HG02884 (cell line): Measurements from ENCODE around the gene IL1RAPL2.

ENCODE experiments used
- ATAC-seq: cut with Tn5 transposase; IDR thresholded peaks from one replicate; pipeline ENCODE4 v1.9.1; 2021; ENCODE audit warnings: mild to moderate bottlenecking, moderate library complexity; ENCODE audit not compliant: unreplicated experiment

Gene IL1RAPL2

GRCh38 chrX:105543283-105543682 lies 977.3 kb downstream of the IL1RAPL2 start:
- ATAC-seq, result no peak

DNA sequence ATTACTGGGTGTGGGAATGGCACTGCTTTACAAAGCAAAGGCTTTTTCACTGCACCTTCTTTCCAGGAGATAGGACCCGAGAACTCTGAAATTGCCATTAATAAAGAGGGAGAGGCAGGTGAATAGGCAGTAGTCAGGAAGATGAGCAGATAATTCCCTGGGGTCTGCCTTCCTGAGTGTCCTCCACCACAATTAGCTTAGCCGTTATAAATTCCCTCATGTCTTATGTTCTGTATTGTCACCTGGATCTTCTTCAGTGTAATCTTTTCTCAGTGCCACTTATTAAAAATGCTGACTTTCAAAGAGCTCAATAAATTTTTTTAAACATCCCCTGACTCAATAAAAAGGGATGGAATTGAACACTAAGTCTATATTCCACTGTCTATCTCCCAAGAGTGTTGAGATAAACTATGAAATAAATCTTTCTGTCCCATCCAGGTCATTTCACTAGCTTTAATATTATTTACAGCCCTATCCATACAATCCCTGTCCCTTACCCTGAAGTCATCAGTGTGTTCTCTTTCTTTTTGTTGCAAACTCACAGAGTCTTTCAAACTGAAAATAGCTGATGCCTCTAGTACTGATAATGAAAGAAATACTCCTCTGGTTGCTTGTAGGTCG lies 984.2 kb downstream of the IL1RAPL2 start:
- no peak for ATAC-seq

DNA sequence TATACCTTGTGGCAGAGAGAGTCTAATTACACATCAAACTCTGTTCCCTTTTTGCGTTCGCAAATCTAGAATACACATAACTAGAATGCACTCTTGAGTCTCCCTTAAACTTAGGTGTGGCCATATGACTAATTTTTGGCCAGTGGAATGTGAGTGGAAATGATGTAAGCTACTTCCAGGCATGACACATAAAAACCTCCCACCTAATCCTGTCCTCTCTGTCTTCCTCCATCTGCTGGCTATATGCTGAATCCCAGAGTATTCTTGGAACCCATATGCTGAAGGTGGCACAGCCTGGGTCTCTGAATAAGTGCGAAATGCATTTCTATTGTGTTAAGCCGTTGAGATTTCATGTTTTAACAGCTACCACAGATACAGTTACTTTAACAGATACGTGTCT lies 986.4 kb downstream of the IL1RAPL2 start:
- ATAC-seq, result no peak

DNA sequence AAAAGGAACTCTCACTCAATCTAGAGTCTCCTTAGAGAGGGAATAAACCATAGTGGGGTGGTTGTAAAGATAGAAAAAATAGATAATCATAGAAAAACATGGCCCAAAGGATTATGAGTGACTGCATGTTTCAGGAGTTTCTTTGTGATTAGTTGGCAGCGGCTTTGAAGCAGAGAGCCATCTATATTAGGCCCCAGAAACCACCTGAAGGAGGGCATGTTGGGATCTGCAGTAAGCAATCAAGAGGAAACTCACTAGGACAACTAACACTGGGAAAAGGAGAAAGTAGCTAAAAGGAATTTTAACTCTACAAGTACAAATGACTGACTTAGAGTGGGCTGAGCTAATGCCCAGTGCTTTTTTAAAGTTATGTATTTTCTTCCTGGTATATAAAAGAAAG lies 987.1 kb downstream of the IL1RAPL2 start:
- ATAC-seq, result no peak

GRCh38 chrX:105564501-105564900 lies 998.5 kb downstream of the IL1RAPL2 start:
- ATAC-seq, result no peak

- no peak for ATAC-seq
These were observed 999.9 kb downstream of the IL1RAPL2 start for GRCh38 chrX:105565856-105566255.

DNA sequence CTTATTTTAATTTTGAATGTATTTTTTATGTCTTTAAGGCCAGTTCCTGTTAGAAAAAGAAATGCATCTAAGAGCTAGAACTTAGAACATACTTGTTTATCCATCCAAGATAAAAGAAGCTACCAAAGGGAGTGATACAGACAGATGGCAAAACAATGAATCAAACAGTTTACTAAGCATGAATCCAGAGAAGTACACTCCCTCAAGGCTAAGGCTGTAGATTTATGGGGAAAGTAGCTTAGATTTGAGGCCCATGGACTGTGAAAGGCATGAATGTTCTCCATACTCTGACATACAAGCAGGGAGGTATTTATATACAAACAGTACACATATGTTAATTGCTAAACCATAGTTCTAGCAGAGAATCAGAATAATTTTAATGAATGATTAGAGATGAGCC lies 1001.1 kb downstream of the IL1RAPL2 start:
- no peak for ATAC-seq

DNA sequence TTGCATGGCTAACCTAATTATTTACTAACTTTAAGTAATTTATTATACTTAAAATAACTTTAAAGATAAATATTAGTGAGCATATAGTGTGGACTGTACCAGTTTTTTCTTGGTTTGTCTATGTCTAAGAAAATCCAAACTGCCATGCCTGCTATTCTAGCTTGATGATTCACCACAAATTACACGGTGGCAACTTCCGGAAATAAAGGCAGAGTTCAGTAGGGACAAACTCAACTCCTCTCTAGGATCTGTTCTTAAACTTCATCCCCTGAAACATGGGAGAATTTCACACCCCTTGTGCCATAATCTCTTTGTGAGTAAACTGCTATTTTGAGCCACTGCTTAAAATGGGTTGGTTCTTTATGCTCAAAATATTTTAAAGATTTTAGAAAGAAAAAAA lies 1042.7 kb downstream of the IL1RAPL2 start:
- no peak for ATAC-seq

- no peak for ATAC-seq
These were observed 1043.5 kb downstream of the IL1RAPL2 start for GRCh38 chrX:105609530-105609929.

GRCh38 chrX:105610411-105610810 lies 1044.4 kb downstream of the IL1RAPL2 start:
- no peak for ATAC-seq

- no peak for ATAC-seq
These were observed 1052.5 kb downstream of the IL1RAPL2 start for GRCh38 chrX:105618393-105619101.

- no peak for ATAC-seq
These were observed 1068.2 kb downstream of the IL1RAPL2 start for GRCh38 chrX:105634180-105634579.

DNA sequence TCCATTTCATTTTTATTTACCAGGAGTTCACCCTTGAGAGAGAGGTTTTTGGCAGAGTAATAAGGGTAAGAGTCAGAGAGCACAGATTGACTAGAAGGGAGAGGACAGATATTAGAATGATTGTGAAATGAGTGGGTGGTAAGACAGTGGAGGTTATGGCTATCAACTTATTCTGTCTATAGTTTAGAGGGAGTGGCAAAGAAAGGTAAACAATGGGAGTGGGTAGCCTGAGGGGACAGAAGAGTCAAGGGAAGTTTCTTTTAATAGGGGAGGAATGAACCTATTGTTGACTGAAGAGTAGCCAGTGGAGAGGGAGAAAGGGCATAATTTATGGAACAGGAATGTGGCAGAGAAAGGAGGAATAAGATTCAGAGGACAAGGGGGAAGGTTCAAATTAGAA lies 1069.8 kb downstream of the IL1RAPL2 start:
- ATAC-seq, result no peak

GRCh38 chrX:105636667-105637066 lies 1070.7 kb downstream of the IL1RAPL2 start:
- ATAC-seq, result no peak

DNA sequence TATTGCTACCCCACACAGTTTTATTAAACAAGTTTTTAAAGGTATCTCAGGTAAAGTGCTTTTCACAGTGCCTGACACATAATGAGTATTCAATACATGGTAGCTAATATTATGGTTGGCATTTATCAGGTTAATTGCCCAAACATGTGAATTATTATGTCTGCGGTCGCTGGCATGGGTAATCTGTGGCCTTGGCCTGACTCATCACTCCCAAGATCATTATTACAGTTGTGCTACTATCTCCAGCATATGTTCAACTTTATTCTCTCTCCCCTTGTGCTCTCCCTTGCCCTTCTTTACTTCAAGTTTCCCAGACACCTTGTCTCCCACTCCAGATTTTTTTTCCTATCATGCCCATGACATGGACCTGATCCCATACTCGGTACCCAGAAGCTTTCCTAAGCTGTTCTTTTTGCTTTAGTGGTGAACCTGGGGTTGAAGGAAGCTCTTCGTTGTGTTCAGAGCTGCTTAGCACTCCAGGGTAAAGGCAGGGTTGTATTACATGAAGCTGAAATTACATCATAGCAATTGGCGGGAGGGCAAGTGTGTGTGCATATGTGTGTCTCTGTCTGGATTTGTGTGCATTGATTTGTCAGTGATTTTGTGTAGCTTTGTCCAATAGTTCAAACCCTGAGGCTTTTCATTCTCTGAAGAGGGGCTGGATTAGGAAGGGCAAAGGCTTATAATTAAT lies 1079.8 kb downstream of the IL1RAPL2 start:
- ATAC-seq, result no peak

GRCh38 chrX:105646592-105647372 lies 1080.8 kb downstream of the IL1RAPL2 start:
- ATAC-seq, result no peak

DNA sequence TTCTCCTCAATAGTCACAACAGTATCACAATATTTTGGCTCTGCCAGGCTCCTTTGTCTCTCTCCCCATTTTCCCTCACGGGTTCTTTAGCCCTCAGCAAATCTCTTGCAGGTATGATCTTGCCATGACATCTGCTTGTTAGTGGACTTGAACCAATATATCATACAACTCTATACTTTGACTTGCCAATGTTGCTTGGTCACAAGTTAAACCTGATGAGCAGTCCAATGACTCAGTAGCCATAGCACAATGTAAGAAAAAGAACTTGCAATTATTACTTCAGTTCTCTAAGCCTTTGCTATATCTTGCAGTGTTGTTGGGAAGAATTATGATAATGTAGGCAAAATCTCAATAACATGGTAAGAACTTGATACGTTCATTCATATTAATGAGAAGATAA lies 1081.8 kb downstream of the IL1RAPL2 start:
- ATAC-seq, result no peak

DNA sequence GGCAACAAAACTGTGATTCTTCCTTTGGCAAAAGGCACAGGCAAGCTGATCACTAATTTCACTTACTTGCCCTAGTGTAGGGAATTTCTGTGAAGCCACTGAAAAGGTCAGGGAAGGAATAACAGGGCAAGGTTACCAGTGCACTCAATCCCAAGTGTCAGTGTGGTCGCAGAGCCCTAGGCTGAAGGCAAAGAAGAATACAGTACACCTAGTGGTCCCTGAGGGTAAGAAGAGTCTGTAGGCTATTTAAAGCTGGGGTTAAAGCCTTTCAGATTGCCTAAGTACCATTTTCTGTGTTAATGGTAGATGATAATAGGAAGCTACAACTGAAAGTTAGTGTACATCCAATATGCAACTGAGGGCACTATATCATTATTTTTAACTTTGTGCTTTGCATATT lies 1082.7 kb downstream of the IL1RAPL2 start:
- no peak for ATAC-seq

DNA sequence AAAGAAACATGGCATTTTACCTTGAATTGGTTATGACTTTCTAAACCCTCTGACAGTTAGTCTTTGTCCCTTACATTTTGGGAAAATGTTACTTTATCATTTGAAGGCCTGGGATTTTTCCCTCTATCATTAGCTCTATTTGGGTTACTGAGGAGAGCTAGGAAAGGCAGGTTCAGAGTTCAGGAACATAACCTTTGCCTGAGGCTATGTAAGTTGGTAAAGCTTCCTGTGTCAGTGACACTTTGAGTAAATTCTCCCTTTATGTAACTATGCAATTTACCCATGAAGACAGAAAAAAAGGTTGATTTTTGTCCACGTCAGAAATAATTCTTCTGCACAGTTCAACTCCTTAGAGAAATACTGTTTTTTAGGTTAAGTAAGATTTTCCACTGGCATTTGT lies 1084.6 kb downstream of the IL1RAPL2 start:
- no peak for ATAC-seq

GRCh38 chrX:105650986-105651385 lies 1085.0 kb downstream of the IL1RAPL2 start:
- ATAC-seq, result no peak

- ATAC-seq, result no peak
These were observed 1087.9 kb downstream of the IL1RAPL2 start for GRCh38 chrX:105653891-105654290.
